Adrenal gland (tissue), 5 donors: ENCODE data around the gene CDC42BPG.

ENCODE experiments used
- POLR2A ChIP-seq, 2 donors: fragments of 450-650 bp; IDR thresholded peaks; one replicate each; pipeline ENCODE4 v1.6.1; 2017; ENCODE audit warnings: antibody characterized with exemption in 2 of 2, mild to moderate bottlenecking in 2 of 2, moderate library complexity in 1 of 2
- TF ChIP-seq, protein P1 (sequence below), 6 experiments: fragments of 450-650 bp in 4 of 6; fragments of 200-600 bp in 2 of 6; sonication (generic) in 1 of 6; IDR thresholded peaks; 1 replicate in 5 of 6; 2 replicates in 1 of 6; pipeline versions ENCODE4 v1.5.1 to v1.8.0; 2016 to 2021; ENCODE audit warnings: antibody characterized with exemption in 6 of 6, mild to moderate bottlenecking in 2 of 6, moderate library complexity in 1 of 6
- donor health status: DM: no; HTN: no; CAD: no.

- TF ChIP-seq, protein P1, sequence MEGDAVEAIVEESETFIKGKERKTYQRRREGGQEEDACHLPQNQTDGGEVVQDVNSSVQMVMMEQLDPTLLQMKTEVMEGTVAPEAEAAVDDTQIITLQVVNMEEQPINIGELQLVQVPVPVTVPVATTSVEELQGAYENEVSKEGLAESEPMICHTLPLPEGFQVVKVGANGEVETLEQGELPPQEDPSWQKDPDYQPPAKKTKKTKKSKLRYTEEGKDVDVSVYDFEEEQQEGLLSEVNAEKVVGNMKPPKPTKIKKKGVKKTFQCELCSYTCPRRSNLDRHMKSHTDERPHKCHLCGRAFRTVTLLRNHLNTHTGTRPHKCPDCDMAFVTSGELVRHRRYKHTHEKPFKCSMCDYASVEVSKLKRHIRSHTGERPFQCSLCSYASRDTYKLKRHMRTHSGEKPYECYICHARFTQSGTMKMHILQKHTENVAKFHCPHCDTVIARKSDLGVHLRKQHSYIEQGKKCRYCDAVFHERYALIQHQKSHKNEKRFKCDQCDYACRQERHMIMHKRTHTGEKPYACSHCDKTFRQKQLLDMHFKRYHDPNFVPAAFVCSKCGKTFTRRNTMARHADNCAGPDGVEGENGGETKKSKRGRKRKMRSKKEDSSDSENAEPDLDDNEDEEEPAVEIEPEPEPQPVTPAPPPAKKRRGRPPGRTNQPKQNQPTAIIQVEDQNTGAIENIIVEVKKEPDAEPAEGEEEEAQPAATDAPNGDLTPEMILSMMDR (IDR thresholded peaks at IDR 0.05): no peak
- no peak for TF ChIP-seq POLR2A (IDR thresholded peaks at IDR 0.05)
Measured at GRCh38 chr11:64854157-64854533, 9.7 kb upstream of the CDC42BPG start.
